HG03025 (cell line): ENCODE measurements around the gene DCHS1.

ENCODE experiments used
- ATAC-seq: cut with Tn5 transposase; IDR thresholded peaks from one replicate; pipeline ENCODE4 v1.9.1; 2021; ENCODE audit warnings: mild to moderate bottlenecking, moderate library complexity; ENCODE audit not compliant: unreplicated experiment, low FRiP score

The DCHS1 gene

DNA sequence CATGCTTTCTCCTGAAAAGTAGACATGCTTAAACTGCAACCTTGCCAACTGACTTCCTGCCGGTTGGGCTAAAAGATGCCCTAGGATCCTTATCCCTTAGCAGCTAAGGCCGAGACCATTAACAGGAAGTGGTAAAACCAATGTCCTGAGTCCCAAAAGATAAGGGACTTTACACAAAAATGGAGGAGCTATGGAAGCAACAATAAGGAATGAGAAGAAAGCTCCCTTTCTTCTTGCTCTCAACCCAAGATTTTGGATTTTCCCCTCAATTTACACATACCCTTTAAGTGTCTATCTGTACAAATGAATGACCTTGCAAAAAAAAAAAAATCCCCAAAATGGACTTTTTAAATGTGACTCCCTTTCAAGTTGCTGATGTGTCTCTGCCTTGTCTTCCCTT is 16.4 kb upstream of the DCHS1 start:
- ATAC-seq, result no peak

DNA sequence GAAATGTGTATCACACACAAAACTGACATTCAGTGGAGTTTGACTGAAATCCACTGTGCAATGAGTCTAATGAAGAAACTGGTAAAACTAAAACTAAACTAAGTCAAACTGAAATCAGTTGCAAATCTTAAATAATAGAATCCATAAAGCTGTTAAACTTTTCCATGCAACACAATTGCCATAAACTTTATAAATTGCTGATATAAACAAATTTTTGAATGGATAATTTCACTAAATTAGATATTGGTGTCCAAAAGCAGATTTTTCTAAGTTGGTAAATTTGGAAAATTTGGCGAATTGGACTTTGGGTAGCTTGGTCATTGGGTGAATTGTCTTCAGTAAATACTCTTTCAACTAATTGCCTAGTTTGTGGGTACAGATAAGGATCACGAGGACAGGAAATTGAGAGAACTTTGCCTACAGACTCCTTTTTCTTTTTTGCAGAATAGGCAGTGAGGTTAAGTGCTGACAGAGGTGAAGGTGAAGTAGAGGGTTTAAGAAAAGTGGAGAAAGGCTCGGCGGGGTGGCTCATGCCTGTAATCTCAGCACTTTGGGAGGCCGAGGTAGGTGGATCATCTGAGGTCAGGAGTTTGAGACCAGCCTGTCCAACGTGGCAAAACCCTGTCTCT is 14.7 kb upstream of the DCHS1 start:
- no peak for ATAC-seq

DNA sequence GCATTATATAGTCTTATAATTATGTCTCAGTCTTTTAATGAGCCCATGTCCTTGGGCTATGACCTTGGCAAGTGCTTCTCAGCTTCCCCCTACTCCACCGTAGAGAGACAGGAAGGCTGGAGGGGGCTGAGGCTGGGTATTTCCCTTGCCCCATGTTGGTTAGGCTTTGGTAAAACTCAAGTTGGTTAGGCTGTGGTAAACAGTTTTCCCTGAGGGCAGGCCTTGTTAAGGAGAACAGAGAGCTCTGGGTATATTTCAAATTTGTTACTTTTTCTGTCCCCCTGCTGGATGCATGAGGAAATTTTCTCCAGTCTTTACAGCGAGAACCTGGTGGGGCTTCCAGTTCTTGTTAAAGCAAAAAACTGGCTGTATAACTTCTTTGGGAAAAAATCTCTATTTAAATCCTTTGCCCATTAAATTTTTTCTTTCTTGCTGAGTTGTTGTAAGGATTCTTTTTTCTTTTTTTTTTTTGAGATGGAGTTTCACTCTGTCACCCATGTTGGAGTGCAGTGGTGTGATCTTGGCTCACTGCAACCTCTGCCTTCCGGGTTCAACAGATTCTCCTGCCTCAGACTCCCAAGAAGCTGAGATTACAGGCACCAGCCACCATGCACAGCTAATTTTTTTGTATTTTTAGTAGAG is 12.2 kb upstream of the DCHS1 start:
- ATAC-seq, result no peak

DNA sequence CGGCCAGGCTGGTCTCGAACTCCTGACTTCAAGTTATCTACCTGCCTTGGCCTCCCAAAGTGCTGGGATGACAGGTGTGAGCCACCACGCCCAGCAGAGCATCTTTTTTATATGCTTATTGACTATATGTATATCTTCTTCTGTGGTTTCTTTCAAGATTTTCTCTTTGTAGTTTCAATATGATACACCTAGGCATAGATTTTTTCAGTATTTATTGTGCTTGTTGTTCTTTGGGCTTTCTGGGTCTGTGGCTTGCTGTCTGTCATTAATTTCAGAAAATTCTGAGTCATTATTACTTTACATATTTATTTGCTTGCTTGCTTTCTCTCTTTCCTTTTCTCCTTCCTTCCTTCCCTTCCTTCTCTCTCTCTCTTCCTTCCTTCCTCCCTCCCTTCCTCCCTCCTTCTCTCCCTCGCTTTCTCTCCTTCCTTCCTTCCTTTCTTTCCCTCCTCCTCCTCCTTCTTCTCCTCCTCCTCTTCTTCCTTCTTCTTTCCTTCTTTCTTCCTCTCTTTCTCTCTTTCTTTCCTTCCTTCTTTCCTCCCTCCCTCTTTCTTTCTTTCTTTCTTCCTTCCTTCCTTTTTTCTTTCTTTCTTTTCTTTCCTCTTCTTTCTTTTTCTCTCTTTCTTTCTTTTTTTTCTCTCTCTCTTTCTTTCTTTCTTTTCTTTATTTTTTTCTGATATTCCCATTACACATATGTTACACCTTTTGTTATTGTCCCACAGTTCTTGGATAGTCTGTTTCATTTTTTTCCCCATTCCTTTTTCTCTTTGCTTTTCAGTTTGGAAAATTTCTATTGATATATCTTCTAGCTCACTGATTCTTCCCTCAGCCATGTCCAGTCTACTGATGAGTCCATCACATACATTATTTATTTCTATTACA is 10.9 kb upstream of the DCHS1 start:
- ATAC-seq, result no peak

DNA sequence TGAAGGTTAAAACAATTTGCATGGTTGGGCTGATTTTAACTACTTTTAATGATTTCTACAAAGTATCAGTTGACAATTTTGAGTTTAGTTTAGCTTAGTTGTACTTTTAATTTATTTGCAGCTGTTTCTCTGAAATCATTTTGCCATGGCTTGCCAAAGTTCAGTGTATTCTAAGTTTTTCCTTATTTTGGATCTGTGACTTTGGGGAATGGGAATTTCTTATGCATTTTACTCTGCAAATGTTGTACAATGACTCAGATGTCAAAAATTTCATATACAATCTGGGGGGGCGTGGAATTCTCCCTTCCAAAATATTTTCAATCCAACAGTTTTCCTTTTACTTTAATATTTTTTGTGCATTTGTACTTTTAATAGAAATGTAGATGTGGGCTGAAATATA is 8.9 kb upstream of the DCHS1 start:
- ATAC-seq, result no peak

DNA sequence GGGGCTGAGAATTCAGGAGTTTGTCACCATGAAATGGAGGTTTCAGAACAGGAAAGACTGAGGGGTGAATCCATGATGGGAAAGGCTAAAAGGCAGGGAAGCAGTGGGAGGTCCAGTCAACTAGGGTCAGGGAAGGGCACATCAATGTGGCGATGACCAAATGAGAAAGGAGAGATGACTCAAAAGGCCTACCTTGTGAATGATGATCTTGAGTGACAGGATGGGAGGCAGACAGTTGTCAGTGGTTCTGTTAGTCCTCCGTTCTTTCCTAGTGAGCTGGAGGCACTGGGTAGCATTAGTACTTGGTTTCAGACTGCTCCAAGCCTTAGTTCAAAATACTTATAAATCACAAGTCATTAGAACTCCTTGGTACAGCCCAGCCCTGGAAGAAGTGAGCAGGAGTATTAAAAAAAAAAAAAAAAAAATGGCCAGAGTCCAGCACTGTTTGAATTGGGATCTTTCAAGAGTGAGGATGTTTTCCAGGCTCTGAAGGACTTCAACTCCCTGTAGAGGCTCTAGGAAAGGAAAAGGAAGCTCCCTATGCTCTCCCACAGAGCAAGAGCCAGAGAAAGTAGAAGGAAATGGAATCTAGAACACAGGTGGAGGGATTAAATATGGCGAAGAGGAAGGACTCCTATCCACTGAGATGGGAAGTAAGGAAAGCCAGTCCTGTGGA is 8.3 kb upstream of the DCHS1 start:
- no peak for ATAC-seq

DNA sequence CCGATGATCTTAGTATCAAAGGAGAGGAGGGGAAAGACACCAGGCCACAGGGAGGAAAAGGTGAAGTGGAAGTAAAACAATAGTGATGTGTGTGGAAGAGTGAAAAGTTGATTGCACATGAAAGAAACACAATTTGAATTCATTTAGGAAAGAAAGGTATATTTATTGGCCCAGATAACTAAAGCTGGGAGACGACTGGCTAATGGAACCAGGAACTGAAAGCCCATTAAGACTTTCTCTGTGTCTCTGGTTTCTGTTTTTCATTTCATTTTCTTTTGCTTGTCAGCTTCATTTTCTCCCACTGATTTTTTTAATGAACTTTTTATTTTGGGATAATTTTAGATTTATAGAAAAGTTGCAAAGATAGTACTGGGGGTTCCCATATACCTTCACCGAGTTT is 5.1 kb upstream of the DCHS1 start:
- ATAC-seq, result no peak

DNA sequence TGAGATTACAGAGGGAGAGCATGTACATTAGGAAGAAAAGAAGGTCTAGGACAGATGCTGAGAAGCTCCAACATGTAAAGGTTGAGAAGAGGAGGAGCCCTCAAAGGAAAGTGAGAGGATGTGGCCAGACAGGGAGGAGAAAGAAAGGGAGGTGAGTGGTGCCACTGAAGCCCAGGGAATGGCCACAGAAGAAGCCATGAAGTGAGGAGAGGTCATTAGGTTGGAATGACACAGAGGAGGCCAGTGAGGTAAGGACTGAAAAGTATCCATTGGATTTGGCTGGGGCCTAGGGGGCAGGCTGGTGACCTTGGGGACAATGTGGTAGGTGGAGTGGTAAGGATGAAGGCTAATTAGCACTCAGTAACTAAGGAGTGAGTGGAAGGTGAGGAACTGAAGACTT is 3.0 kb upstream of the DCHS1 start:
- no peak for ATAC-seq

DNA sequence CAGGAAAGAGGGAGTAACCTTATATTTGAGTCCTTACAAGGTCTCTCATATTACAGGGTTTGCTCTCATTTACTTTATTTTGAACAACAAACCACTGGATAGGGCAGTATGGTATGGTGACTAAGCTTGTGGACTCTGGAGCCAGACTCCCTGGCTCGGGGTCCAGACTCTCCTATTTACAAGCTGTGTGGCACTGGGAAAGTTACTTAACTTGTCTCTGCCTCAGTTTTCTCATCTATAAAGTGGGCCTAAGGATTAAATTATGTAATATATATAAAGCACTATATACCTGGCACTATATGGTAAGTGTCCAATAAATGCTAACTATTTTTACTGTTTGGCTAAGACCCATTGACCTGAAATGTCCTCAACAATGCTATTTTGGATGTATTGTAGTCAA is 1.7 kb upstream of the DCHS1 start:
- ATAC-seq, result no peak

DNA sequence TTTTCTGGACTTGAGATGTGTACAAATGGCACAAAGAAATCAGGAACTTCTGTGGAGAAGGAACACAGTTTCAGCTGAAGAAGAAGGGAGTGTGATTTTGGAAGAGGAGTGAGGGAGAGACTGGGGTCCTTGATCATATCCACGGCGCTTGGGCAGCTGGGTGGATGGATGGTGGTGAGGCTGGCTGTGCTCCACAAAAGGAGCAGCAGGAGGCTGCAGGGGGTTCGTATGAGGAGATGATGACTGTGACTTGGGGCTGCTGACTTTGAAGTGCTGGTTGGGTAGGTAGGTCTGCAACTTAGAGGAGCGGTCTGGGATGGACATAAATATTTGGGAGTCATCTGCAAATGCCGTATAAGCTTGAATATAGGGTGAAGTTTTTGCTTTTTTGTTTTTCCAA is 1.3 kb upstream of the DCHS1 start:
- ATAC-seq, result no peak

DNA sequence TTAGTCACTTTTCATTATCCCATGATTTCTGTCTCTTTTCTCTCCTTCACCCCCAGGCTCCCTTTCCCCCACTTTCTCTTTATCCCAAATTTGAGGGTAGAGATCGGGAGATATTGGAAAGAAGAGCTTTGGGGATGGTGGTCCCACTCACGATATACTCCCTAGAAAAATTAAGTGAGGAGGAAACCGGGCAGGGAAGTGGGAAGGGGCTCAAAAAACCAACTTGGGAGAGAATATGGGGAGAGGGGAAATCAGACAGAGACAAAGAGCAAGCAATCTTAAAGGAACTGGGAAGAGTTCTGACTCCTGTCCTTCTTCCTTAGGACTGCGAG is 941 bp upstream of the DCHS1 start:
- ATAC-seq, result no peak

DNA sequence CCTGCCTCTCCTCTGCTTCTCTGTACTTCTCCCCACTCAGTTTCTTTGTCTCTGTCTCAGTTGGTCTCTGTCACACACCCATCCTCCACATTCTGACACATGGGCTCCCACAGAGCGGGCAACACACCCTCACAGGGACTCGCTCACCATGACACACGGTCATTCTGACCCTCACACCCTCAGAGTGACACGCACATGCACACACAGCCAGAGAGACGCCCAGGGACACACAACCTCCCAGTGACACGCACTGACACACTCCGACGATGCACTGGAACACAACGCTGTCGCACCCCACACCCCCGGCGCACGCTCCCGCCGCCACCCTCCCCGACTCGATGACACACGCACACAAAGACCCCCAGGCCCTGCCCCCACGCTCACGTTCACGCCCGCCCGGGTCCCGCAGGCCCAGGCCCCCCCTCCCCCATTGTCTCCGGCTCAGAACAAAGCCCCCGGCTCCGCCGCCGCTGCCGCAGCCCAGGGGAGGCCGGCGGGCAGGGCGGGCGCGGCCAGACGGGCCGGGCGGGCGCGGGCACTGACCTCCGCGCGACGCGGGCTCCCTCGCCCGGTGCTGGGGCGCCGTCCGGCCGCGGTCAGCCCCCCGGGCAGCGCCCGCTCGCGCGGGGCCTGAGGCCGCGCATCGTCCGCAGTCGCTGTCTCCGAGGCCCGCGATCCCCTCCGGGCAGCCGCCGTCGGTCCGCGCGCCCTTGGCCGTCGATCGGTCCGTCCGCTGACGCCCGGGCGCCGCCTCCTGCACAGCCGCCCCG is 404 bp downstream of the DCHS1 start:
- ATAC-seq, result no peak

DNA sequence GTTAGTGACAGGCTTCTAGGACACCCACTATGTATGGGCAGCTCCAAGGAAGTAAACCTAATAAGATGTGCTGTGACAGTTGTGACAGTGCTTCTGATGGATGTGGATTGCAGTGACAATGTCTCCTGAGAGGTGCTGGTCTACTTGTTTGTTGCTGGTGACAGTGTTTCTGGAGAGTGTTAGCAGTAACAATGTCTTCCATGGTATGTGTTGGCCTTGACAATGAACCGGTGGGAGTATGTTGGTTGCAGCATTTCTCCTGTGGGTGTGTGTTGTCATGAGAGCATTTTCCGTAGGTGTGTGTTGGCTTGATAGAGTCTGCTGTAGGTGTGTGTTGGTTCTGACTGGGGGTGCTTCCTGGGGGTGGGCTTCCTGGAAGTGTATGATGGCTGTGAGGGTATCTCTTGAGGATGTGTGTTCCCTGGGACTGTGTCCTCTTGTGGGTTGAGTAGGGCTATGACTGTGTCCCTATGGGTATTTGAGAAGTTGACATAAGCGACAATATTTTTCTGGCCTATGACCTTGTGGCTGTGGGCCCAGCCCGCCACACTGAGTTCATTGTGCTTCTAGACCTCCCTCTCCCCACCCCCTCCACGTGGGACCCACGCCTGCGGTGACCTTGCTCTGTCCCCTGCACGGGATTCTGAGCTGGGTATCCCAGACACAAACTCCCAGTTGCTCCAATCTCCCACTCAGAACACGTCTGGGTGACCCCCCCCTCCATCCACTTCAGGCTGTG is 1.2 kb downstream of the DCHS1 start:
- no peak for ATAC-seq

DNA sequence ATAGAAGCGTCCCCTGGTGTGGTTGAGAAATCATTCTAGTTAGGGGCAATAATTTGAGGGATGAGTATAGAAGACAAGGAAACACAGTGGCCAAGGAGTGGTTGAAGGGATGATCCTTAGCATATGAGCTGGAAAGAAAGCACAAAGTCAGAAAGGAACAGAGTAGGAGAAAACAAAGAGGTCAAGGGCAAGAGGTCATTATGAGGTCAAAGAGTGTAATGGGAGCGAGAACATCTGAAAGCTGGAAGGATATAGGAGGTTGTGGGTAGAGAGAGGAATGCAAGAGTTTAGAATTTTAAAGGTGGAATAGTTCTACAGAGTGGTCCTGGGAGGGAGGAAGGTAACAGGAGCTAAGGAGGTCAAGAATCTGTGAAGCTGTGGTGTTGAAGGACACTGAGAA is 2.0 kb downstream of the DCHS1 start:
- no peak for ATAC-seq

DNA sequence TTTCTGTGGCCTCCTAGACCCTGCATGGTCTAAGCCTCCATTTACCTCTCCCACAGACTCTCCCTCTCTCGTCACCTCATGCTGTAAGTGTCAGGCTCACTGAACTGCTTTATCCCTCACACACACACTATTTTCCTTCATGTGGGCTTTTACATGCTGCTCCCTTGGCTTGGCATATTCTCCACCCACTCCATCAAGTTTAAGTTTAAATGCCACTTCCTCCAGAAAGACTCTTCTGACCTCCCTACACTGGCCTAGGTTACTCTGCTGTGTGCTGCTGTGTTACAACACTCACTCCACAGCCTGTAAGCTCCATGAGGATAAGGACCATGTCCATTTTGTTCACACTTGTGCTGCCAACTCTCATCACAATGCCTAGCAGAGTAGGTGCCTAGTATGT is 2.5 kb downstream of the DCHS1 start:
- no peak for ATAC-seq

DNA sequence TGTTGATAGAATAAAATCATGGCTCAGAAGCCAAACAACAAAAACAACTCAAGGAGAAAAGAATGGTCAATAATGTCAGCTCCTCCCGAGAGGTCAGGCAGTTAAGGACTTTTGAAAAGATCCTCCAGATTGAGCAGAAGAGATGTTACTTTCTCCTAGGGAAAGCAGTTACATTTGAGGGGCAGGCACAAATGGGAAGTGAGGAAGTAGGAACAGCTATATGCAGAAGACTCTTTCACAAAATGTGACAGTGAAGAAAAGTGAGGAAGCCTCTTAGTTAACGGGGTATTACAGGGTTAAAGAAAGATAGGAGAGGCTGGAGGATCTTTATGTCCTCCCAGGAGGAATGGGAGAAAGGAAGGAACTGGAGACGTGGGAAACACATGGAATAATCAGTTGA is 3.4 kb downstream of the DCHS1 start:
- ATAC-seq, result no peak

DNA sequence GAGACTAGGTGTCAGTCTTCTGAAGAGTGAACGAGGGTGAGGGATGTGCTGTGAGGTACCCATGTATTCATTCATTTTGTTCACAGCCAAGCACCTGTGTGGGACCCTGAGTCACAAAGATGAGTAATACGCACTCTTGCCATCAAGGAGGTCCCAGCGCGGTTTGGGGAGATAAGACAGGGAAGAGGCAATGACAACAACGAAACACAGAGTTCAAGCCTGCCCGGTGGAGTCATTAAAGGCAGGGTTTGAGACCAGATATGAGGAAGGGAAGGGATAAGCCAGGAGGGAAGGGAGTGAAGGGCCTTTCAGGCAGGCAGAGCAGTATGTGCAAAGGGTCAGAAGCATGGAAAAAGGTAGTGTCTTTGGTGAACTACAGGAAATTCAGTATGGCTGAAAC is 4.6 kb downstream of the DCHS1 start:
- no peak for ATAC-seq

DNA sequence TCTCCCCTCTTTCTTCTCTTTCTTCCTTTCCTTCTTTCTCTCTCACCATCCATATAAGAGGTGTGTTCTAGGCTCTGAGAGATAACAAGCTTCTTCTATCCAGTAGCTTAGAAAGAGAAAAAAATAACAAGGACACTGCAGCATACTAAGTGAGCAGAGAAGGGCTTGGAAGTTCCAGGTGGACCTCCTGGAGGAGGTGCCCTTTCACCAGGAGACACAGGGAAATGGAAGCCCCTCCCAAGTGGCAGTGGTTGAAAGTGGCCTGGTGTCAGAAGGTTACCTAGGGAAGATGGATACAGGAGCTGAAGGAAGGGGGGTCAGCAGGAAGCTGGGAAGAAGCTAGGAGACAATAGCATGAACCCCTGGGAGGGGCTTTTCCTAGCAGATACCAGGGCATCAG is 5.5 kb downstream of the DCHS1 start:
- no peak for ATAC-seq

DNA sequence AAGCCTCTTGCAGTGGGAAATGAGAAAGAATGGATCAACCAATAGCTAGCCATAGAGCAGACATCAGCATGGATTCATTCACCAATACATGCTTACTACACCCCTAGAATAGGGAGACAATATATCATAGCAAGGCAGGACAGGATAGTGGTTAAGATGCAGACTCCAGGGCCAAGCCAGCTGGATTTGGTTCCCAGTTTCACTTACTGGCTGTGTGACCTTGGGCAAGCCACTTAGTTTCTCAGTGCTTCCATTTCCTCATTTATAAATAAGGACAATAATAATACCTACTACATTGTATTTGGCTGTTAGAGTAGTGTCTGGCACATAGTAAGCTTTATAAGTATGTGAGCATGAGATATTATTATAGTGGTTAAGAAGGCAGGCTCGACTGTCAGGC is 7.1 kb downstream of the DCHS1 start:
- ATAC-seq, result no peak

DNA sequence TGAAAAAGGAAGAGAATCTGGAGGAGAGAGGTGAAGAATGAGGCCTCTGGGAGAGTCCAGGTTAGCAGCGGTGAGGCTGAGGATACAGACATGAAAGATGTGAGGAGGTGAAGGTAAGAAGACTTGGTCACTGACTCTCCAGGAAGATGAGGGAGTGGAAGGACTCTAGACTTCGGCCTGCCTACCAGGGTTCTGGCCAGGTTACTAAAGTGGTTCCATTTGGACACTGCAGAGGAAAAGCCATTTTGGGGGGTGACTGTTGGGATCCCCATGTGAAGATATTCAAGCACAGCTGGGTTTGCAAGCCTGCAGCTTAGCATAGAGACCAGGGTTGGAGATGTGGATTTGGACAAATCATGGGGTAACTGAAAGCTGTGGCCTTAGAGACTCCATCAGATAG is 7.8 kb downstream of the DCHS1 start:
- ATAC-seq, result no peak
